Adrenal gland (tissue), 5 donors: Measurements from ENCODE around the gene ISY1.

ENCODE experiments used
- POLR2A ChIP-seq, 2 donors: fragments of 450-650 bp; IDR thresholded peaks; one replicate each; pipeline ENCODE4 v1.6.1; 2017; ENCODE audit warnings: antibody characterized with exemption in 2 of 2, mild to moderate bottlenecking in 2 of 2, moderate library complexity in 1 of 2
- TF ChIP-seq, protein P1 (sequence below), 6 experiments: fragments of 450-650 bp in 4 of 6; fragments of 200-600 bp in 2 of 6; sonication (generic) in 1 of 6; IDR thresholded peaks; 1 replicate in 5 of 6; 2 replicates in 1 of 6; pipeline versions ENCODE4 v1.5.1 to v1.8.0; 2016 to 2021; ENCODE audit warnings: antibody characterized with exemption in 6 of 6, mild to moderate bottlenecking in 2 of 6, moderate library complexity in 1 of 6
- donor health status: DM: no; HTN: no; CAD: no.

DNA sequence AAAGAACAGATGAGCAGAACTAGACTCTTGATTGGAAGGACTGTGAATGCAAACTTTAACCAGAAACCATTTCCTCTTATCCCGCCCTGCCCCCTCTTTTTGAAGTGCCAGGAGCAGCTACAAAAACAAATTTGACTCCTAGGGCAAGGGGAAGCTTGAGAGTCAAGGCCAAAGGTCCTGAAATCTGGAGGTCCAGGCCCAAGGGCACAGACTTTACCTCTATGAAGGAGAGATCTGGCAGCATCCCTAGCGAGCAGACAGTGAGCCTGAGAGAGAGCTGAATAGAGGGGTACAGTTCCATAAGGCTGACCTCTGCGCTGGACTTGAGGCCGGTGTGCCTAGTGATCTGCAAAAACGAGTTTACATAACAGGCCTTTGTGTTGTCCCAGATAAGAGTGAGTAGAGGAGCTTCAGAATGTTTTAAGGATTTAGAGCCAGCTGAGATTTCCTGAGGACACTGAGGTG lies 44.3 kb downstream of the ISY1 start:
- TF ChIP-seq, protein P1, sequence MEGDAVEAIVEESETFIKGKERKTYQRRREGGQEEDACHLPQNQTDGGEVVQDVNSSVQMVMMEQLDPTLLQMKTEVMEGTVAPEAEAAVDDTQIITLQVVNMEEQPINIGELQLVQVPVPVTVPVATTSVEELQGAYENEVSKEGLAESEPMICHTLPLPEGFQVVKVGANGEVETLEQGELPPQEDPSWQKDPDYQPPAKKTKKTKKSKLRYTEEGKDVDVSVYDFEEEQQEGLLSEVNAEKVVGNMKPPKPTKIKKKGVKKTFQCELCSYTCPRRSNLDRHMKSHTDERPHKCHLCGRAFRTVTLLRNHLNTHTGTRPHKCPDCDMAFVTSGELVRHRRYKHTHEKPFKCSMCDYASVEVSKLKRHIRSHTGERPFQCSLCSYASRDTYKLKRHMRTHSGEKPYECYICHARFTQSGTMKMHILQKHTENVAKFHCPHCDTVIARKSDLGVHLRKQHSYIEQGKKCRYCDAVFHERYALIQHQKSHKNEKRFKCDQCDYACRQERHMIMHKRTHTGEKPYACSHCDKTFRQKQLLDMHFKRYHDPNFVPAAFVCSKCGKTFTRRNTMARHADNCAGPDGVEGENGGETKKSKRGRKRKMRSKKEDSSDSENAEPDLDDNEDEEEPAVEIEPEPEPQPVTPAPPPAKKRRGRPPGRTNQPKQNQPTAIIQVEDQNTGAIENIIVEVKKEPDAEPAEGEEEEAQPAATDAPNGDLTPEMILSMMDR (IDR thresholded peaks at IDR 0.05): no peak
- peak in 1 of 2 donors; percentile 30 for TF ChIP-seq POLR2A (IDR thresholded peaks at IDR 0.05)
